ENCODE measurements around the gene CMTM7. TPM values are rescaled to one million over a fixed set of nuclear protein-coding genes. Genes with fewer than 3 reads are reported as not detected.

Gene CMTM7
- total and polyA plus RNA-seq, 2 of the 13 experiments (the other 11 are each of a cell fraction or from before 2014, with no cell fraction given), result 20.9 to 21.4 TPM

GRCh38 chr3:32401556-32402081 lies 10.0 kb downstream of the CMTM7 start (continued):
- no peak for TF ChIP-seq PBX2 (CRISPR knock-in tag; IDR thresholded peaks at IDR 0.05)
- TF ChIP-seq MEIS2 (CRISPR knock-in tag; IDR thresholded peaks at IDR 0.05), result 0 out of 2 replicates have a peak, but pooled peaks have one; percentile 31
- TF ChIP-seq AFF4 (CRISPR knock-in tag; IDR thresholded peaks at IDR 0.05), result no peak
- TF ChIP-seq FOXO4 (CRISPR knock-in tag; conservative IDR thresholded peaks at IDR 0.05), result no peak
- TF ChIP-seq FOXO1 (CRISPR knock-in tag; IDR thresholded peaks at IDR 0.05), result no peak
- TF ChIP-seq NAIF1 (CRISPR knock-in tag; IDR thresholded peaks at IDR 0.05; ENCODE audit: borderline replicate concordance), result peak; percentile 54; the same call in 1 of the 2 replicates
- TF ChIP-seq ZFYVE20 (CRISPR knock-in tag; IDR thresholded peaks at IDR 0.05; ENCODE audit: borderline replicate concordance, low read depth), result 0 out of 2 replicates have a peak, but pooled peaks have one; percentile 50
- peak; percentile 57; the same call in 1 of the 2 replicates for TF ChIP-seq LBX2 (CRISPR knock-in tag; IDR thresholded peaks at IDR 0.05; ENCODE audit: borderline replicate concordance)
- TF ChIP-seq TAF1 (CRISPR knock-in tag; IDR thresholded peaks at IDR 0.05), result peak; percentile 88
- TF ChIP-seq STAT5B (CRISPR knock-in tag; IDR thresholded peaks at IDR 0.05), result no peak
- TF ChIP-seq PRDM10 (CRISPR knock-in tag; IDR thresholded peaks at IDR 0.05; ENCODE audit: low read depth), result no peak
- peak; percentile 86; the same call in 1 of the 2 replicates for TF ChIP-seq ZNF768 (CRISPR knock-in tag; IDR thresholded peaks at IDR 0.05)
- peak; percentile 80 for TF ChIP-seq SAP130 (CRISPR knock-in tag; IDR thresholded peaks at IDR 0.05; ENCODE audit: low read depth)
- no peak for TF ChIP-seq ZNF619 (CRISPR knock-in tag; IDR thresholded peaks at IDR 0.05)
- no peak for TF ChIP-seq ATM (IDR thresholded peaks at IDR 0.05; ENCODE audit: borderline replicate concordance)
- no peak for TF ChIP-seq E2F5 (CRISPR knock-in tag; conservative IDR thresholded peaks at IDR 0.05)
- TF ChIP-seq RARG (CRISPR knock-in tag; IDR thresholded peaks at IDR 0.05; ENCODE audit: low read depth), result no peak
- TF ChIP-seq FOXA3 (CRISPR knock-in tag; IDR thresholded peaks at IDR 0.05), result 0 out of 2 replicates have a peak, but pooled peaks have one; percentile 30
